Measurements from ENCODE around the gene TNFRSF18.

DNA sequence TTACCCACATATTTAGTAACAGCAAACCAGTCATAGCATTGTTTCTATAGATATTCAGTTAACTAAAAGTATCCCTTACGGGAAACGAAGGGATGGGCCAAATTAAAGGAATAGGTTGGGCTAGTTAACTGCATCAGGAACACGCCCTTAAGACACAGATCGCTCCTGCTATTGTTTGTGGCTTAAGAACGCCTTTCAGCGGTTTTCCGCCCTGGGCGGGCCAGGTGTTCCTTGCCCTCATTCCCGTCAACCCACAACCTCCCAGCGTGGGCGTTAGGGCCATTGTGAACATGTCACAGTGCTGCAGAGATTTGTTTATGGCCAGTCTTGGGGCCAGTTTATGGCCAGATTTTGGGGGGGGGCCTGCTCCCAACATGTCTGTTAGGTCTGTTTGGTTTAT, 14.7 kb downstream of the TNFRSF18 start:
- TF ChIP-seq, protein P1, sequence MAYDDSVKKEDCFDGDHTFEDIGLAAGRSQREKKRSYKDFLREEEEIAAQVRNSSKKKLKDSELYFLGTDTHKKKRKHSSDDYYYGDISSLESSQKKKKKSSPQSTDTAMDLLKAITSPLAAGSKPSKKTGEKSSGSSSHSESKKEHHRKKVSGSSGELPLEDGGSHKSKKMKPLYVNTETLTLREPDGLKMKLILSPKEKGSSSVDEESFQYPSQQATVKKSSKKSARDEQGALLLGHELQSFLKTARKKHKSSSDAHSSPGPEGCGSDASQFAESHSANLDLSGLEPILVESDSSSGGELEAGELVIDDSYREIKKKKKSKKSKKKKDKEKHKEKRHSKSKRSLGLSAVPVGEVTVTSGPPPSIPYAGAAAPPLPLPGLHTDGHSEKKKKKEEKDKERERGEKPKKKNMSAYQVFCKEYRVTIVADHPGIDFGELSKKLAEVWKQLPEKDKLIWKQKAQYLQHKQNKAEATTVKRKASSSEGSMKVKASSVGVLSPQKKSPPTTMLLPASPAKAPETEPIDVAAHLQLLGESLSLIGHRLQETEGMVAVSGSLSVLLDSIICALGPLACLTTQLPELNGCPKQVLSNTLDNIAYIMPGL (CRISPR knock-in tag; IDR thresholded peaks at IDR 0.05; ENCODE audit: borderline replicate concordance), result no peak
- TF ChIP-seq RNF2 (IDR thresholded peaks at IDR 0.05; ENCODE audit: borderline replicate concordance, low read depth) (no peak), ZSCAN20 (CRISPR knock-in tag; IDR thresholded peaks at IDR 0.05) (no peak), KDM1A (IDR thresholded peaks at IDR 0.05; ENCODE audit: low read depth) (no peak), CEBPB (IDR thresholded peaks at IDR 0.05) (no peak)
- TF ChIP-seq, protein P2, sequence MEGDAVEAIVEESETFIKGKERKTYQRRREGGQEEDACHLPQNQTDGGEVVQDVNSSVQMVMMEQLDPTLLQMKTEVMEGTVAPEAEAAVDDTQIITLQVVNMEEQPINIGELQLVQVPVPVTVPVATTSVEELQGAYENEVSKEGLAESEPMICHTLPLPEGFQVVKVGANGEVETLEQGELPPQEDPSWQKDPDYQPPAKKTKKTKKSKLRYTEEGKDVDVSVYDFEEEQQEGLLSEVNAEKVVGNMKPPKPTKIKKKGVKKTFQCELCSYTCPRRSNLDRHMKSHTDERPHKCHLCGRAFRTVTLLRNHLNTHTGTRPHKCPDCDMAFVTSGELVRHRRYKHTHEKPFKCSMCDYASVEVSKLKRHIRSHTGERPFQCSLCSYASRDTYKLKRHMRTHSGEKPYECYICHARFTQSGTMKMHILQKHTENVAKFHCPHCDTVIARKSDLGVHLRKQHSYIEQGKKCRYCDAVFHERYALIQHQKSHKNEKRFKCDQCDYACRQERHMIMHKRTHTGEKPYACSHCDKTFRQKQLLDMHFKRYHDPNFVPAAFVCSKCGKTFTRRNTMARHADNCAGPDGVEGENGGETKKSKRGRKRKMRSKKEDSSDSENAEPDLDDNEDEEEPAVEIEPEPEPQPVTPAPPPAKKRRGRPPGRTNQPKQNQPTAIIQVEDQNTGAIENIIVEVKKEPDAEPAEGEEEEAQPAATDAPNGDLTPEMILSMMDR (IDR thresholded peaks at IDR 0.05), result no peak
- TF ChIP-seq, protein P3, sequence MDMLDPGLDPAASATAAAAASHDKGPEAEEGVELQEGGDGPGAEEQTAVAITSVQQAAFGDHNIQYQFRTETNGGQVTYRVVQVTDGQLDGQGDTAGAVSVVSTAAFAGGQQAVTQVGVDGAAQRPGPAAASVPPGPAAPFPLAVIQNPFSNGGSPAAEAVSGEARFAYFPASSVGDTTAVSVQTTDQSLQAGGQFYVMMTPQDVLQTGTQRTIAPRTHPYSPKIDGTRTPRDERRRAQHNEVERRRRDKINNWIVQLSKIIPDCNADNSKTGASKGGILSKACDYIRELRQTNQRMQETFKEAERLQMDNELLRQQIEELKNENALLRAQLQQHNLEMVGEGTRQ (IDR thresholded peaks at IDR 0.05), result no peak
- TF ChIP-seq, protein P4, sequence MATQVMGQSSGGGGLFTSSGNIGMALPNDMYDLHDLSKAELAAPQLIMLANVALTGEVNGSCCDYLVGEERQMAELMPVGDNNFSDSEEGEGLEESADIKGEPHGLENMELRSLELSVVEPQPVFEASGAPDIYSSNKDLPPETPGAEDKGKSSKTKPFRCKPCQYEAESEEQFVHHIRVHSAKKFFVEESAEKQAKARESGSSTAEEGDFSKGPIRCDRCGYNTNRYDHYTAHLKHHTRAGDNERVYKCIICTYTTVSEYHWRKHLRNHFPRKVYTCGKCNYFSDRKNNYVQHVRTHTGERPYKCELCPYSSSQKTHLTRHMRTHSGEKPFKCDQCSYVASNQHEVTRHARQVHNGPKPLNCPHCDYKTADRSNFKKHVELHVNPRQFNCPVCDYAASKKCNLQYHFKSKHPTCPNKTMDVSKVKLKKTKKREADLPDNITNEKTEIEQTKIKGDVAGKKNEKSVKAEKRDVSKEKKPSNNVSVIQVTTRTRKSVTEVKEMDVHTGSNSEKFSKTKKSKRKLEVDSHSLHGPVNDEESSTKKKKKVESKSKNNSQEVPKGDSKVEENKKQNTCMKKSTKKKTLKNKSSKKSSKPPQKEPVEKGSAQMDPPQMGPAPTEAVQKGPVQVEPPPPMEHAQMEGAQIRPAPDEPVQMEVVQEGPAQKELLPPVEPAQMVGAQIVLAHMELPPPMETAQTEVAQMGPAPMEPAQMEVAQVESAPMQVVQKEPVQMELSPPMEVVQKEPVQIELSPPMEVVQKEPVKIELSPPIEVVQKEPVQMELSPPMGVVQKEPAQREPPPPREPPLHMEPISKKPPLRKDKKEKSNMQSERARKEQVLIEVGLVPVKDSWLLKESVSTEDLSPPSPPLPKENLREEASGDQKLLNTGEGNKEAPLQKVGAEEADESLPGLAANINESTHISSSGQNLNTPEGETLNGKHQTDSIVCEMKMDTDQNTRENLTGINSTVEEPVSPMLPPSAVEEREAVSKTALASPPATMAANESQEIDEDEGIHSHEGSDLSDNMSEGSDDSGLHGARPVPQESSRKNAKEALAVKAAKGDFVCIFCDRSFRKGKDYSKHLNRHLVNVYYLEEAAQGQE (IDR thresholded peaks at IDR 0.05), result no peak
